ENCODE measurements around the gene MINPP1. TPM values are rescaled to one million over a fixed set of nuclear protein-coding genes. Genes with fewer than 3 reads are reported as not detected.
A peak's percentile ranks its signal among the peaks of the same experiment; 100 is the strongest.

The MINPP1 gene
- total and polyA plus RNA-seq, 2 of the 13 experiments (the other 11 are each of a cell fraction or from before 2014, with no cell fraction given): 19.2 to 53.7 TPM

GRCh38 chr10:87504640-87505365 is at the start of gene MINPP1 (continued):
- TF ChIP-seq ZNF232 (CRISPR knock-in tag; IDR thresholded peaks at IDR 0.05; ENCODE audit: borderline replicate concordance) (no peak), SP1 (IDR thresholded peaks at IDR 0.05) (no peak), SP1 (CRISPR knock-in tag; IDR thresholded peaks at IDR 0.05) (peak; percentile 31; the same call in 1 of the 2 replicates), RELA (CRISPR knock-in tag; IDR thresholded peaks at IDR 0.05) (0 out of 2 replicates have a peak, but pooled peaks have one; percentile 57), ZMYM4 (CRISPR knock-in tag; IDR thresholded peaks at IDR 0.05) (peak; percentile 56; the same call in 1 of the 2 replicates), SP2 (CRISPR knock-in tag; IDR thresholded peaks at IDR 0.05) (peak; percentile 83), POLR2G (IDR thresholded peaks at IDR 0.05; ENCODE audit: low read depth, low read length) (peak; percentile 91), ZNF460 (CRISPR knock-in tag; IDR thresholded peaks at IDR 0.05; ENCODE audit: borderline replicate concordance) (no peak), TFDP1 (CRISPR knock-in tag; IDR thresholded peaks at IDR 0.05; ENCODE audit: borderline replicate concordance) (peak; percentile 65; the same call in 1 of the 2 replicates), ZSCAN30 (CRISPR knock-in tag; IDR thresholded peaks at IDR 0.05) (peak; percentile 80; the same call in 1 of the 2 replicates), MIER2 (CRISPR knock-in tag; IDR thresholded peaks at IDR 0.05) (peak; percentile 38; the same call in 1 of the 2 replicates), ZNF317 (CRISPR knock-in tag; IDR thresholded peaks at IDR 0.05) (peak; percentile 43; the same call in 1 of the 2 replicates), HNF4G (IDR thresholded peaks at IDR 0.05; ENCODE audit: borderline replicate concordance, low read depth, low read length) (no peak), HNF4G (CRISPR knock-in tag; IDR thresholded peaks at IDR 0.05; ENCODE audit: borderline replicate concordance, low read depth) (no peak), IRF2 (CRISPR knock-in tag; IDR thresholded peaks at IDR 0.05) (peak; percentile 65), SRSF4 (IDR thresholded peaks at IDR 0.05; ENCODE audit: low read depth, low read length, poor library complexity, severe bottlenecking) (no peak), ZNF3 (CRISPR knock-in tag; IDR thresholded peaks at IDR 0.05) (no peak), XBP1 (CRISPR knock-in tag; IDR thresholded peaks at IDR 0.05) (no peak), TBX2 (CRISPR knock-in tag; IDR thresholded peaks at IDR 0.05; ENCODE audit: borderline replicate concordance) (peak; percentile 14; the same call in 1 of the 2 replicates), ZNF337 (CRISPR knock-in tag; IDR thresholded peaks at IDR 0.05; ENCODE audit: borderline replicate concordance, low read depth) (no peak; the same call in 1 of the 2 replicates), ZNF138 (CRISPR knock-in tag; IDR thresholded peaks at IDR 0.05; ENCODE audit: low read depth) (no peak; the same call in 1 of the 2 replicates), ZNF816 (CRISPR knock-in tag; IDR thresholded peaks at IDR 0.05; ENCODE audit: borderline replicate concordance) (peak; percentile 87; the same call in 1 of the 2 replicates)
- TF ChIP-seq, protein P1, sequence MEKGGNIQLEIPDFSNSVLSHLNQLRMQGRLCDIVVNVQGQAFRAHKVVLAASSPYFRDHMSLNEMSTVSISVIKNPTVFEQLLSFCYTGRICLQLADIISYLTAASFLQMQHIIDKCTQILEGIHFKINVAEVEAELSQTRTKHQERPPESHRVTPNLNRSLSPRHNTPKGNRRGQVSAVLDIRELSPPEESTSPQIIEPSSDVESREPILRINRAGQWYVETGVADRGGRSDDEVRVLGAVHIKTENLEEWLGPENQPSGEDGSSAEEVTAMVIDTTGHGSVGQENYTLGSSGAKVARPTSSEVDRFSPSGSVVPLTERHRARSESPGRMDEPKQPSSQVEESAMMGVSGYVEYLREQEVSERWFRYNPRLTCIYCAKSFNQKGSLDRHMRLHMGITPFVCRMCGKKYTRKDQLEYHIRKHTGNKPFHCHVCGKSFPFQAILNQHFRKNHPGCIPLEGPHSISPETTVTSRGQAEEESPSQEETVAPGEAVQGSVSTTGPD (CRISPR knock-in tag; IDR thresholded peaks at IDR 0.05): no peak
- TF ChIP-seq, protein P2, sequence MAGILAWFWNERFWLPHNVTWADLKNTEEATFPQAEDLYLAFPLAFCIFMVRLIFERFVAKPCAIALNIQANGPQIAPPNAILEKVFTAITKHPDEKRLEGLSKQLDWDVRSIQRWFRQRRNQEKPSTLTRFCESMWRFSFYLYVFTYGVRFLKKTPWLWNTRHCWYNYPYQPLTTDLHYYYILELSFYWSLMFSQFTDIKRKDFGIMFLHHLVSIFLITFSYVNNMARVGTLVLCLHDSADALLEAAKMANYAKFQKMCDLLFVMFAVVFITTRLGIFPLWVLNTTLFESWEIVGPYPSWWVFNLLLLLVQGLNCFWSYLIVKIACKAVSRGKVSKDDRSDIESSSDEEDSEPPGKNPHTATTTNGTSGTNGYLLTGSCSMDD (CRISPR knock-in tag; IDR thresholded peaks at IDR 0.05): no peak
- TF ChIP-seq, protein P3, sequence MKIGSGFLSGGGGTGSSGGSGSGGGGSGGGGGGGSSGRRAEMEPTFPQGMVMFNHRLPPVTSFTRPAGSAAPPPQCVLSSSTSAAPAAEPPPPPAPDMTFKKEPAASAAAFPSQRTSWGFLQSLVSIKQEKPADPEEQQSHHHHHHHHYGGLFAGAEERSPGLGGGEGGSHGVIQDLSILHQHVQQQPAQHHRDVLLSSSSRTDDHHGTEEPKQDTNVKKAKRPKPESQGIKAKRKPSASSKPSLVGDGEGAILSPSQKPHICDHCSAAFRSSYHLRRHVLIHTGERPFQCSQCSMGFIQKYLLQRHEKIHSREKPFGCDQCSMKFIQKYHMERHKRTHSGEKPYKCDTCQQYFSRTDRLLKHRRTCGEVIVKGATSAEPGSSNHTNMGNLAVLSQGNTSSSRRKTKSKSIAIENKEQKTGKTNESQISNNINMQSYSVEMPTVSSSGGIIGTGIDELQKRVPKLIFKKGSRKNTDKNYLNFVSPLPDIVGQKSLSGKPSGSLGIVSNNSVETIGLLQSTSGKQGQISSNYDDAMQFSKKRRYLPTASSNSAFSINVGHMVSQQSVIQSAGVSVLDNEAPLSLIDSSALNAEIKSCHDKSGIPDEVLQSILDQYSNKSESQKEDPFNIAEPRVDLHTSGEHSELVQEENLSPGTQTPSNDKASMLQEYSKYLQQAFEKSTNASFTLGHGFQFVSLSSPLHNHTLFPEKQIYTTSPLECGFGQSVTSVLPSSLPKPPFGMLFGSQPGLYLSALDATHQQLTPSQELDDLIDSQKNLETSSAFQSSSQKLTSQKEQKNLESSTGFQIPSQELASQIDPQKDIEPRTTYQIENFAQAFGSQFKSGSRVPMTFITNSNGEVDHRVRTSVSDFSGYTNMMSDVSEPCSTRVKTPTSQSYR (CRISPR knock-in tag; IDR thresholded peaks at IDR 0.05; ENCODE audit: borderline replicate concordance): no peak

Data from HepG2 (cell line).